SK-N-SH treated with all-trans-retinoic acid at 6 μM for 48 hours (cell line): ENCODE results near the gene ANXA11.
"Not testable (repeated sequence)": the region's sequence is repeated elsewhere in the genome, so short reads cannot be mapped to it uniquely, and the experiment has no call there.

Source experiments
- ATAC-seq: fragments of 200-7000 bp; cut with Tn5 transposase; 3 replicates; pipeline ENCODE4 v1.9.1; 2020; ENCODE audit warnings: mild to moderate bottlenecking, moderate library complexity
- BACH2 ChIP-seq: fragments of 250-450 bp; sonication (Bioruptor Pico); IDR thresholded peaks from 2 replicates; pipeline ENCODE4 v1.9.0; 2021; ENCODE audit warnings: mild to moderate bottlenecking, borderline replicate concordance
- CSRNP3 ChIP-seq: fragments of 250-450 bp; sonication (Bioruptor Pico); IDR thresholded peaks from 2 replicates; pipeline ENCODE4 v1.5.1; 2021; ENCODE audit warnings: mild to moderate bottlenecking, moderate library complexity
- GLIS3 ChIP-seq: fragments of 250-450 bp; sonication (Bioruptor Pico); IDR thresholded peaks from 2 replicates; pipeline ENCODE4 v1.5.0; 2020; ENCODE audit warnings: mild to moderate bottlenecking, moderate library complexity
- POU6F1 ChIP-seq: fragments of 250-450 bp; sonication (Bioruptor Pico); IDR thresholded peaks from 2 replicates; pipeline ENCODE4 v1.8.0; 2021; ENCODE audit warnings: low read depth, mild to moderate bottlenecking, moderate library complexity, borderline replicate concordance
- ZFP30 ChIP-seq: fragments of 450-650 bp; formaldehyde crosslinking; IDR thresholded peaks from 2 replicates; pipeline ENCODE4 v1.5.0; 2022; ENCODE audit warnings: mild to moderate bottlenecking, moderate library complexity
- ZNF8 ChIP-seq: fragments of 450-650 bp; formaldehyde crosslinking; IDR thresholded peaks from 2 replicates; pipeline ENCODE4 v1.5.0; 2020; ENCODE audit warnings: mild to moderate bottlenecking, moderate library complexity
- TF ChIP-seq, protein P1 (sequence below): fragments of 250-450 bp; sonication (Bioruptor Pico); IDR thresholded peaks from 2 replicates; pipeline ENCODE4 v1.5.0; 2020; ENCODE audit warnings: mild to moderate bottlenecking, moderate library complexity

The ANXA11 gene

DNA sequence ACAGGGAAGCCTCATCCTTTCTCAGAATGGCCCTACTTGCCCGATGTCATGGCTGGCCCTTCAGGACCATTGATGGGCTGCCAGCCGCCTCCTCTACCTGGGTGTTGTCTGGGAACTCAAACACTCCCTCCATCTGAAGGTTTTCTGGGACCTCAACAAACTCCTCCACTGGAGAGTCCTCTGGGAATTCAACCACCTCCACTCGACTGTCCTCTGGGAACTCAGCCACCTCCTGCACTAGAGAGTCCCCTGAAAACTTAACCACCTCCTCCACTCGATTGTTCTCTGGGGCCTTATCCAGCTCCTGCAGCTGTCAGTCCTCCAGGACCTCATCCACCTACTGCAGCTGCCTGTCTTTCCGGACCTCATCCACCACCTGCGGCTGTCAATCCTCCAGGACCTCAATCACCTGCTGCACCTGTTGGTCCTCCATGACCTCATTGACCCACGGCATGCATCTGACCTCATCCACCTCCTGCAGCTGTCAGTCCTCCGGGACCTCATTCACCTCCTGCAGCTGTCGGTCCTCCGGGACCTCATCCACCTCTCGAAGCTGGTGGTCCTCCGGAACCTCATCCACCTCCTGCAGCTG, 47.1 kb upstream of the ANXA11 start:
- ATAC-seq, result no peak
- TF ChIP-seq GLIS3 (CRISPR knock-in tag), result no peak
- TF ChIP-seq ZFP30, result no peak
- TF ChIP-seq, protein P1, sequence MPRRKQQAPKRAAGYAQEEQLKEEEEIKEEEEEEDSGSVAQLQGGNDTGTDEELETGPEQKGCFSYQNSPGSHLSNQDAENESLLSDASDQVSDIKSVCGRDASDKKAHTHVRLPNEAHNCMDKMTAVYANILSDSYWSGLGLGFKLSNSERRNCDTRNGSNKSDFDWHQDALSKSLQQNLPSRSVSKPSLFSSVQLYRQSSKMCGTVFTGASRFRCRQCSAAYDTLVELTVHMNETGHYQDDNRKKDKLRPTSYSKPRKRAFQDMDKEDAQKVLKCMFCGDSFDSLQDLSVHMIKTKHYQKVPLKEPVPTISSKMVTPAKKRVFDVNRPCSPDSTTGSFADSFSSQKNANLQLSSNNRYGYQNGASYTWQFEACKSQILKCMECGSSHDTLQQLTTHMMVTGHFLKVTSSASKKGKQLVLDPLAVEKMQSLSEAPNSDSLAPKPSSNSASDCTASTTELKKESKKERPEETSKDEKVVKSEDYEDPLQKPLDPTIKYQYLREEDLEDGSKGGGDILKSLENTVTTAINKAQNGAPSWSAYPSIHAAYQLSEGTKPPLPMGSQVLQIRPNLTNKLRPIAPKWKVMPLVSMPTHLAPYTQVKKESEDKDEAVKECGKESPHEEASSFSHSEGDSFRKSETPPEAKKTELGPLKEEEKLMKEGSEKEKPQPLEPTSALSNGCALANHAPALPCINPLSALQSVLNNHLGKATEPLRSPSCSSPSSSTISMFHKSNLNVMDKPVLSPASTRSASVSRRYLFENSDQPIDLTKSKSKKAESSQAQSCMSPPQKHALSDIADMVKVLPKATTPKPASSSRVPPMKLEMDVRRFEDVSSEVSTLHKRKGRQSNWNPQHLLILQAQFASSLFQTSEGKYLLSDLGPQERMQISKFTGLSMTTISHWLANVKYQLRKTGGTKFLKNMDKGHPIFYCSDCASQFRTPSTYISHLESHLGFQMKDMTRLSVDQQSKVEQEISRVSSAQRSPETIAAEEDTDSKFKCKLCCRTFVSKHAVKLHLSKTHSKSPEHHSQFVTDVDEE, result no peak
- TF ChIP-seq BACH2 (CRISPR knock-in tag), result no peak
- TF ChIP-seq POU6F1 (CRISPR knock-in tag), result no peak
- TF ChIP-seq CSRNP3 (CRISPR knock-in tag), result no peak
- no peak for TF ChIP-seq ZNF8 (CRISPR knock-in tag)

DNA sequence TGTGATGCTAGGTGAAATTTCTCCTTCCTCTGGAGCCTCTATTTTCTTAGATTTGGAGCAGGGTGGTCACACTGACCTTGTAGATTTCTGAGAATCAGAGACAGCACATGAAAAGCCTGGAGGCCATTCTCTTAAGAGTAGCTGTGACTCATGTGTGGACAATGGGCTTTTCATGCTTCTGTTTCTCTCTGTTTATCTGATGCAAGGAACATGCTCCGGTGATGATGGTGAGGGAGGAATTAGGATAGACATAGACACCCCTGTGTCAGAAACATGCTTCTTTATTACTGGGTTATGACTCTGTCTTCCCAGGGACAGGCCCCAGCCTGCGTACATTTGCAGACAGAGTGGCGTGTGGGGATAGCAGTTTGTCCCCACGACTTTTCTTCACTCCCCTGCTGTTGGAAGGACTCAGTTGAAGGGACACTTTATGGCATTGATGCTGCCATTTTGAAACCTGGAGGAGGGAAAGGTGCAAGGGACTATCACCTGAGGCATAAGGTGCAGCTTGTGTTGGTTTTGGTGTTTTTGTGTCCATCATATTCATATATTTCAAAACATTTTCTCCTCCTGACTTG, 46.5 kb upstream of the ANXA11 start:
- ATAC-seq, result not testable (repeated sequence)

- peak; percentile 93 for ATAC-seq
These were observed 45.1 kb upstream of the ANXA11 start for GRCh38 chr10:80250399-80250798.

- ATAC-seq, result 0 out of 3 replicates have a peak, but pooled peaks have one; percentile 31
These were observed 44.6 kb upstream of the ANXA11 start for GRCh38 chr10:80249906-80250305.

DNA sequence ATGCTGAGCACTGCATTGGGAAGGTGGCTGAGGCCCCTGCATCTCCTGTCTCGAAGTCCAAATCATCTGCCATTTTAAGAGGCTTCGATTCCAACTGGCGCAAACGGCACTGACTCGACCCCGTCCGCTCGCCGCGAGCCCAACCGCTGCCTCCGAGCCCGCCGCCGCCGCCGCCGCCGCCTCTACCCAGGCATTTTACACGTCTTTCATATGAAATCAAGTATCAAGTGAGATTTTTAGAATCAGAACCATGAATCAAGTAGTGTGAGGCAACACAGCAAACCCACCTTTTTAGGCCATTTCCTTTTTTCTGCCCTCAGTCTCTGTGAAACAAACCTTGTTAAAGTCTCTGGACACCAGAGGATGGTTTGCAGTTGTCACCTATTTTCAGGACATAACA, 42.3 kb upstream of the ANXA11 start:
- ATAC-seq, result not testable (repeated sequence)

- not testable (repeated sequence) for ATAC-seq
These were observed 39.0 kb upstream of the ANXA11 start for GRCh38 chr10:80244371-80244770.

GRCh38 chr10:80242341-80242740, 37.0 kb upstream of the ANXA11 start:
- ATAC-seq, result not testable (repeated sequence)

DNA sequence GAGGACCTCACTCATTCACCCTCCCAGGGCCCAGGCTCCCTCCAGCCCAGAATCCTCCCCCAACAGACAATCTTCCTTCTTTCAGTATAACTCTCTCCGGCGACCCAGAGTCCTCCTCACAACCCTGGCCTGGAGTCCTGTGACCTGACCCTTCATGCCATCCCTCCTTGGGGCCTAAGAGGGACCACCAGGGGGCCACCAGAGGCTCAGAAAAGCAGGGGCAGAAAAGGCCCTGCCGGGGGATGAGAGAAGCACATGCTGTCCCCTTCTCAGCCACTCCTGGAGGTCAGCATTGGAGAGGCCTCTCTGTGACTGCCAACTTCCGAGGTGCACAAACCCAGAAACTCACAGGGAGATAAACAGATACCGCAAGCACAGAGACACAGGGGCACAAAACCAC, 31.1 kb upstream of the ANXA11 start:
- ATAC-seq, result not testable (repeated sequence)

DNA sequence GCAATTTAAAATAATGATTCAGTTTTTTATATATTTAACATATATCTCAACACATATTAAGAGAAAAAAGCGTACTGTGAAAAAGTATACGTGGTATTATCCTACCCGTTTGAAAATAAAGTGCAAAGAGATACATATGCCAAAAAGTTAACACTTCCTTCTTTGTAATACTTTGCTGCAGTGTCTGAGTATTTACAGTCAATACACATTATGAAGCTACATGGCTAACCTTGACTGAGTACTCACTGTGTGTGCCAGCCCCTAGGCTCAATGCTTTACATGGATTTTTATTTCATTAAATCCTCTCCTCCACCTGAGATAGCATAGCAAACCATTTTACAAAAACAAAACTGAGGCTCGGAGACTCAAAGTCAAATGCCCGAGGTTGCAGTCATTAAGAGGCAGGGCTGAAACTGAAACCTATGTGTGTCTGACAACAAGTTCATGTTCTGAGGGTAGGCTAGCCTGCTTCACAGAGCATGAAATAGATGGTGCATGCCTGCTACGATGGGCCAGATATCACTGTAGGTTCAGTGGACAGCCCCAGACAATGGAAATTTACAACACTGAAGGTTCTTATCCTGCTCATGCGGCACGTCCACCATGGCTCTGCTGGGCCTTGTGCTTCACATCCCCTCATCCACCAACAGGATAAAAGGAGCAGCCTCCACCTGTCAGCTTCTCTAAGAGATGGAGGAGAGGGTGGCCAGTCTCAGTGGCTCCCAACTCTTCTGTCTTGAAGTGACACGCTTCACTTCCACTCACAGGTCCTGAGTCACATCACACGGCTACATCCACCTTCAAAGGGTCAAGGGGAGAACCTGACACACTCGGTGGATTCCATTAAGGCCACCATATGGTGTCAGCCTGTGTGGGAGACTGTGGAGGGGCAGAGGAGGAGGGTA, 29.2 kb upstream of the ANXA11 start:
- ATAC-seq, result not testable (repeated sequence)

- ATAC-seq, result not testable (repeated sequence)
These were observed 28.5 kb upstream of the ANXA11 start for GRCh38 chr10:80233871-80234270.

DNA sequence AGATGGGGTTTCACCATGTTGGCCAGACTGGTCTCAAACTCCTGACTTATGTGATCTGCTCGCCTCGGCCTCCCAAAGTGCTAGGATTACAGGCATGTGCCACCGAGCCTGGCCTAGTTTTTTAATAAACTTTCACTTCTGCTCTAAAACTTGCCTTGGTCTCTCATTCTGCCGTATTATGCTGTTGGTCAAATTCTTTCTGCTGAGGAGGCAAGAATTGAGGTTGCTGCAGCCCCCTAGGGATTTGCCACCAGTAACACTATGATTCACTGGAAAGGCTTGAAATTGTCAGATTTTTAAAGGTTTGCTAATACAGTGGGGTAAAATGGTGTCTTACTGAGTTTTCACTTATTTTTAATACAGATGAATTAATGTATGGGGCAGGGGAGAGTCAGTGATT, 21.4 kb upstream of the ANXA11 start:
- ATAC-seq, result not testable (repeated sequence)

GRCh38 chr10:80223031-80223419, 17.7 kb upstream of the ANXA11 start:
- not testable (repeated sequence) for ATAC-seq

- not testable (repeated sequence) for ATAC-seq
These were observed 13.5 kb upstream of the ANXA11 start for GRCh38 chr10:80218878-80219277.

DNA sequence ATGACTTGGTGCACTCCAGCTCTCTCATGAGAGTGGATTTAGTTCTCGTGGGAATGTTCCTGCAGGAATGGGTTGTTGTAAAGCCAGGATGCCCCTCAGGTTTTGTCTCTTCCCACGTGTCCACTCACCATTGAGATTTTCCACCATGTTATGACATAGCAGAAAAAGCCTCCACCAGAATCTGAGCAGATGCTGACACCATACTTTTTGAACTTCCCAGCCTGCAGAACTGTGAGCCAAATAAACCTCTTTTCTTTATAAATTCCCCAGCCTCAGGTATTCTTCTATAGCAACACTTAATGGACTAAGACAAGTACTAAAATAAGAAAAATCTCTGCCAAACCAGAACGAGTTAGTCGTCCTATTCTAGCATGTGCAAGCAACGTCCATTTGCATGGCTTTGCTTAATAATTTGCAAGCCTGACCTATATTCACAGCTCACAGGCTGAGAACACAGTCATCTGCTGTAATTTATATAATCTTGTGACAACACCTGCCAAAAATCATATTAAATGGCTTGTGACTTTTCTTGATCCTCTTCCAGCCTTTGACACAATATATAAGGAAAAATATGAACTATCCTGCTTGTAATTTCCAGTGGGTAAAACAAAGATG, 9.1 kb upstream of the ANXA11 start:
- ATAC-seq, result not testable (repeated sequence)

DNA sequence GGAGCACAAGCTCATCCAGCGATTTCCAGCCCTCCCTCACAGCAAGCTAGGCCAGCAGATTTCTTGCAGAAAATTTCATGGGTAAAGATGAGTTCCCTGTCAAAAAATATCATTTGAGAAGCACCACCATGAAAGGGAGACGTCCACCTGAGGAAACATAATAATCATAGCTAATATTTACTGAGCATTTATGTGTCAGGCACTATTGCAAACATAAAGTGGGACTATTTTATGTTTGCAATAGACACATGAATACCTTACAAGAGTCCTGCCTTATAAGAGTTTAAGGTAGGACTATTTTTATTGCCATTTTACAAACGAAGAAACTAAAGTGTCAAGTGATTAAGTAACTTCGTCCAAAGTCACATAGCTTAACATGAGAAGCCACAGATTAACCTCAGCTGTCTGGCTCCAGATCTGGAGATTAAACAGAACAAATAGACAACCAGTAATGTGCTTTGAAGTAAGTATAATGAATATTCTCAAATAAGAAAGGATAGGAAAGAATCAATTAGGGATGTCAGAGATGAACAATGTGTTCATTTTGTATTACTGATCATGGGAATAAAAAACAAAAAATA, 7.3 kb upstream of the ANXA11 start:
- not testable (repeated sequence) for ATAC-seq
